Measurements from ENCODE around the gene NOL12. TPM values are rescaled to one million over a fixed set of nuclear protein-coding genes. Genes with fewer than 3 reads are reported as not detected.

Gene NOL12
- total RNA-seq, 1 experiment from 2014 or later, result 32.9 TPM

DNA sequence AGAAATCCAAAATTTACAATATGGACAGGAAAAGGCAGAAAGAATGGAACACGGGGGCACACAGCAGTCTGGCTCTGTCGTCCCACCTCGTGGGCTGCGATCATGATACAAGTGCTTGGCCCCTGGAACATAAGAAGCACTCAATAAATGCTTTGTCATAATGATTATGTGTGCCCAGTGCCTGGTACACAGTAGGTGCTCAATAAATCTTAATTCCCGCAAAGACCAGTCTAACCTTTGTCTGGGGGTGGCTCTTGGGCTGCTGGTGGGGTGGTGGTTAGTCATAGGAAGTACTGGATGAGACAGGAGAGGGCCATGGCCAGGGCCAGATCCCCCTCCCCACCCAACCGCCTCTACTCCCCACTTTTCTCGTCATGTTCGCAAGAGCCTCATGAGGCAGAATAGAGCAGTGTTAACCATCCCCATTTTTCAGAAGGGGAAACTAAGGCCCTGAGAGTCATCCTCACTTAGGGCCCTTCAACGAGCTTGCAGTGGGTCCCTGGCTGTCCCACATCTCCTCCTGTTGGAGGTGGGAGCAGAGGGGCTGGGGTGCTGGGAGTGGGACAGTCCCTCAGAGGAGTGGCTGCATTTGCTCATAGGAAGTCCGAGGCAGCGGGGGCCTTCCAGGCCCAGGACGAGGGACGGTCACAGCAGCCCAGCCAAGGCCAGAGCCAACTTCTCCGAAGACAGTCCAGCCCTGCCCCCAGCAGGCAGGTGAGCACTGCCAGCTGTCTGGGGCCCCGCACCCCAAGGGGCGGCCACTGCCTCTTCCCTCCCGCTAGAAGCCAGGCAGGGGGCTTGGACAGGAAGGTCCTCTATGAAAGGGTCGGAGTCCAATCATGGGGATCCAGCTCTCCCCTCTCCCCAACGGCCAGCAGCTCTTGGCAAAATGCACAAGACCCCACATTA, 46.8 kb downstream of the NOL12 start:
- Histone ChIP-seq H3K4me3 (ENCODE audit: low read length) (no peak overlapping the region), H3K36me3 (ENCODE audit: low read depth, low read length) (no peaks in the 10 kb centered on the region), H3K27me3 (ENCODE audit: low read length) (no peaks in the 10 kb centered on the region), H3K27ac (ENCODE audit: low read length) (no peak overlapping the region), H3K9me3 (ENCODE audit: low read length) (no peaks in the 10 kb centered on the region), H3K79me2 (ENCODE audit: low read length) (no peaks in the 10 kb centered on the region), H3K9ac (ENCODE audit: low read length) (no peak overlapping the region), H3K4me1 (ENCODE audit: insufficient read depth, low read length) (no peaks in the 10 kb centered on the region), H3K4me2 (ENCODE audit: low read length) (no peak overlapping the region), H2AFZ (ENCODE audit: low read length) (no peak overlapping the region), H3K9me2 (replicated peaks; ENCODE audit: low read length) (no peaks in the 10 kb centered on the region), H4K20me1 (ENCODE audit: low read length) (no peaks in the 10 kb centered on the region), H3F3A (ENCODE audit: low read length, unreplicated experiment) (no peaks in the 10 kb centered on the region)
- BruUV-seq (replicated peaks), result no TSS peak
- POLR2A ChIA-PET (ENCODE audit: unreplicated experiment), result no interaction called here
- no peak for ATAC-seq
- CTCF ChIA-PET, result interaction anchor here (0.7 kb wide), 1 partner anchor 15 kb away, joined by 9 read pairs; no protein-coding TSS in a partner anchor
- no peak for TF ChIP-seq CTCF (conservative IDR thresholded peaks at IDR 0.05; ENCODE audit: low read depth, low read length)
- no peak for TF ChIP-seq EZH2 (IDR thresholded peaks at IDR 0.05; ENCODE audit: low read length, unreplicated experiment)
- TF ChIP-seq EZH2phosphoT487 (IDR thresholded peaks at IDR 0.05; ENCODE audit: borderline replicate concordance, low read length), result no peak
- DNase-seq, result no peak
- intact Hi-C loops (cut with micrococcal nuclease), result no loop called here

- intact Hi-C loops (cut with micrococcal nuclease), result no loop called here
- H3K9me2 ChIP-seq (replicated peaks; ENCODE audit: low read length), result no peaks in the 10 kb centered on the region
- H3K36me3 ChIP-seq (ENCODE audit: low read depth, low read length), result no peaks in the 10 kb centered on the region
- H3K4me3 ChIP-seq (ENCODE audit: low read length), result no peak overlapping the region
- TF ChIP-seq EZH2 (IDR thresholded peaks at IDR 0.05; ENCODE audit: low read length, unreplicated experiment) (no peak), EZH2phosphoT487 (IDR thresholded peaks at IDR 0.05; ENCODE audit: borderline replicate concordance, low read length) (no peak), CTCF (conservative IDR thresholded peaks at IDR 0.05; ENCODE audit: low read depth, low read length) (no peak)
- ATAC-seq, result no peak
- H3F3A ChIP-seq (ENCODE audit: low read length, unreplicated experiment), result no peaks in the 10 kb centered on the region
- H3K79me2 ChIP-seq (ENCODE audit: low read length), result no peaks in the 10 kb centered on the region
- H3K9ac ChIP-seq (ENCODE audit: low read length), result no peak overlapping the region
- no peak overlapping the region for H3K27ac ChIP-seq (ENCODE audit: low read length)
- no peaks in the 10 kb centered on the region for H3K4me1 ChIP-seq (ENCODE audit: insufficient read depth, low read length)
- no peak overlapping the region for H3K4me2 ChIP-seq (ENCODE audit: low read length)
- POLR2A ChIA-PET (ENCODE audit: unreplicated experiment), result no interaction called here
- BruUV-seq (replicated peaks), result no TSS peak
- no peaks in the 10 kb centered on the region for H4K20me1 ChIP-seq (ENCODE audit: low read length)
- no peaks in the 10 kb centered on the region for H3K27me3 ChIP-seq (ENCODE audit: low read length)
- no peaks in the 10 kb centered on the region for H3K9me3 ChIP-seq (ENCODE audit: low read length)
- DNase-seq, result no peak
- CTCF ChIA-PET, result interaction anchor here (0.6 kb wide), 1 partner anchor 24 kb away, joined by 4 read pairs; no protein-coding TSS in a partner anchor
- no peak overlapping the region for H2AFZ ChIP-seq (ENCODE audit: low read length)
Measured at GRCh38 chr22:37733625-37734401, 47.7 kb downstream of the NOL12 start.

All from PC-3 (cell line).